GM10266 (cell line): ENCODE results near the gene CIZ1.

Source experiments
- DNase-seq: peaks from one replicate; pipeline ENCODE4 v3.0.0; 2012; ENCODE audit errors: extremely low spot score
- CTCF ChIP-seq: IDR thresholded peaks from 2 replicates; pipeline ENCODE4 v1.5.1; 2012; ENCODE audit warnings: mild to moderate bottlenecking, low read depth; ENCODE audit not compliant: control insufficient read depth, insufficient read depth; ENCODE audit errors: missing control alignments

The CIZ1 gene

GRCh38 chr9:128121924-128122808, 69.2 kb downstream of the CIZ1 start:
- no peak for DNase-seq

GRCh38 chr9:128121466-128121810, 69.9 kb downstream of the CIZ1 start:
- no peak for TF ChIP-seq CTCF
- no peak for DNase-seq

More at GRCh38 chr9:128121924-128122808, 69.2 kb downstream of the CIZ1 start:
- no peak for TF ChIP-seq CTCF

GRCh38 chr9:128120741-128121465, 70.5 kb downstream of the CIZ1 start:
- no peak for DNase-seq
- no peak for TF ChIP-seq CTCF

- no peak for TF ChIP-seq CTCF
- DNase-seq = no peak
Measured at GRCh38 chr9:128120061-128120740, 71.2 kb downstream of the CIZ1 start.

- DNase-seq = no peak
- no peak for TF ChIP-seq CTCF
Measured at GRCh38 chr9:128118971-128119665, 72.3 kb downstream of the CIZ1 start.

- TF ChIP-seq CTCF = no peak
- DNase-seq = no peak
Measured at GRCh38 chr9:128118472-128118857, 72.9 kb downstream of the CIZ1 start.
